K562 (cell line): Measurements from ENCODE around the gene TIMM17B. TPM values are rescaled to one million over a fixed set of nuclear protein-coding genes. Genes with fewer than 3 reads are reported as not detected.

Experiments
- ATAC-seq: fragments of 200-7000 bp; cut with Tn5 transposase; 3 replicates; pipeline ENCODE4 v1.9.1; 2020; ENCODE audit warnings: moderate library complexity
- BruUV-seq: library from RNA; stranded (reverse); fragments of 400-500 nt; replicated peaks from 2 replicates; lab custom pipeline; 2021; lab: Mats Ljungman, UMichigan
- CTCF ChIA-PET: fragments of 300-600 bp; formaldehyde crosslinking; extraction: SDS; loops from one replicate; lab custom pipeline; 2021; ENCODE audit warnings: low intra/inter-chr PET ratio; lab: Yijun Ruan, JAX
- POLR2A ChIA-PET: fragments of 300-600, 350-650 bp; sonication (Branson Sonifier 250); formaldehyde crosslinking; extraction: SDS; loops from one replicate; lab custom pipeline; 2021; ENCODE audit warnings: antibody characterized with exemption, inconsistent platforms; lab: Yijun Ruan, JAX
- DNase-seq, 4 experiments: peaks; one replicate each; pipeline versions ENCODE4 v3.0.0 to v3.0.0-alpha.2; 2011 to 2018; ENCODE audit warnings: low spot score in 3 of 4, mixed read lengths in 3 of 4; ENCODE audit errors: extremely low read depth in 1 of 4
- FAIRE-seq: peaks from 2 replicates; lab custom pipeline; 2011; peaks lifted over from hg19 to GRCh38; lab: Jason Lieb, UNC
- H2AFZ ChIP-seq: 2 replicates; pipeline ENCODE4 v1.6.0; 2011; ENCODE audit warnings: low read depth, low read length, control low read depth, inconsistent platforms
- H3K27ac ChIP-seq: fragments of 200-600 bp; 3 replicates; pipeline ENCODE4 v1.8.0; 2011; ENCODE audit warnings: low read depth, mild to moderate bottlenecking, control low read depth, inconsistent platforms, low read length, moderate library complexity, mixed read lengths; ENCODE audit errors: extremely low read depth
- H3K27me3 ChIP-seq, 2 experiments: fragments of 300-600 bp in 1 of 2; 2 replicates in 1 of 2; 3 replicates in 1 of 2; pipeline versions ENCODE4 v1.6.0 to v1.8.0; 2011; ENCODE audit warnings: inconsistent platforms in 2 of 2, low read length in 2 of 2, mild to moderate bottlenecking in 1 of 2, mixed read lengths in 1 of 2, moderate library complexity in 1 of 2; ENCODE audit not compliant: control insufficient read depth in 2 of 2, insufficient read depth in 2 of 2
- H3K36me3 ChIP-seq: fragments of 300-600 bp; 3 replicates; pipeline ENCODE4 v1.8.0; 2011; ENCODE audit warnings: mild to moderate bottlenecking, low read length, inconsistent platforms; ENCODE audit not compliant: control insufficient read depth, insufficient read depth
- H3K4me1 ChIP-seq, 2 experiments: fragments of 200-600 bp in 1 of 2; replicated peaks in 1 of 2; 2 replicates in 1 of 2; 3 replicates in 1 of 2; pipeline versions ENCODE4 v1.5.1 to v1.8.0; 2011; ENCODE audit warnings: inconsistent platforms in 2 of 2, low read length in 2 of 2, mild to moderate bottlenecking in 1 of 2, mixed read lengths in 1 of 2, moderate library complexity in 1 of 2; ENCODE audit not compliant: control insufficient read depth in 2 of 2, insufficient read depth in 2 of 2
- H3K4me2 ChIP-seq: 2 replicates; pipeline ENCODE4 v1.6.1; 2011; ENCODE audit warnings: low read length, control low read depth, inconsistent platforms, mixed read lengths; ENCODE audit not compliant: insufficient read depth
- H3K4me3 ChIP-seq: fragments of 200-600 bp; sonication (generic), shearing (Covaris generic); 2 replicates; pipeline ENCODE4 v1.5.1; 2016; ENCODE audit warnings: control low read depth, inconsistent platforms
- H3K79me2 ChIP-seq: fragments of 200-600 bp; 3 replicates; pipeline ENCODE4 v1.8.0; 2011; ENCODE audit warnings: low read length, inconsistent platforms; ENCODE audit not compliant: control insufficient read depth, insufficient read depth
- H3K9ac ChIP-seq, 2 experiments: 2 replicates each; pipeline versions ENCODE4 v1.6.0 to v1.6.1; 2011; ENCODE audit warnings: low read depth in 2 of 2, low read length in 2 of 2, control low read depth in 1 of 2, inconsistent platforms in 1 of 2, mild to moderate bottlenecking in 1 of 2, mixed read lengths in 1 of 2; ENCODE audit not compliant: insufficient read depth in 1 of 2
- H3K9me1 ChIP-seq: one replicate; pipeline ENCODE4 v1.6.0; 2011; ENCODE audit warnings: inconsistent platforms, mild to moderate bottlenecking, low read length, moderate library complexity; ENCODE audit not compliant: control insufficient read depth, insufficient read depth
- H3K9me3 ChIP-seq: replicated peaks from 2 replicates; pipeline ENCODE4 v1.5.1; 2011; ENCODE audit warnings: low read depth, low read length, inconsistent platforms; ENCODE audit not compliant: control insufficient read depth, insufficient read depth
- H4K20me1 ChIP-seq: replicated peaks from 2 replicates; pipeline ENCODE4 v1.6.1; 2011; ENCODE audit warnings: low read length, inconsistent platforms, mixed read lengths; ENCODE audit not compliant: control insufficient read depth, insufficient read depth
- CCAR2 ChIP-seq: fragments of 200-400 bp; formaldehyde crosslinking; IDR thresholded peaks from 2 replicates; pipeline ENCODE4 v1.6.1; 2017; ENCODE audit warnings: mild to moderate bottlenecking, low read depth, low read length
- ETV1 ChIP-seq: fragments of 450-650 bp; conservative IDR thresholded peaks from 2 replicates; pipeline ENCODE4 v1.6.1; 2016; ENCODE audit warnings: missing genetic modification characterization, control low read depth, low read depth, missing compliant biosample characterization
- POLR2G ChIP-seq: fragments of 200-400 bp; formaldehyde crosslinking; IDR thresholded peaks from 2 replicates; pipeline ENCODE4 v1.6.1; 2017; ENCODE audit warnings: low read depth, mild to moderate bottlenecking, antibody characterized with exemption, low read length, moderate library complexity
- RBFOX2 ChIP-seq: fragments of 200-400 bp; formaldehyde crosslinking; IDR thresholded peaks from 2 replicates; pipeline ENCODE4 v1.6.1; 2017; ENCODE audit warnings: low read depth, mild to moderate bottlenecking, low read length, moderate library complexity
- SMARCA4 ChIP-seq: fragments of 450-650 bp; IDR thresholded peaks from 2 replicates; pipeline ENCODE4 v1.6.1; 2016
- TAF9B ChIP-seq: fragments of 450-650 bp; IDR thresholded peaks from 2 replicates; pipeline ENCODE4 v1.6.1; 2018; ENCODE audit warnings: mild to moderate bottlenecking; ENCODE audit not compliant: partially characterized antibody
- TCF7L2 ChIP-seq: fragments of 150-350 bp; IDR thresholded peaks from 2 replicates; pipeline ENCODE4 v1.6.1; 2016; ENCODE audit warnings: low read depth, mild to moderate bottlenecking, low read length, moderate library complexity
- THRAP3 ChIP-seq: fragments of 450-650 bp; IDR thresholded peaks from 2 replicates; pipeline ENCODE4 v1.6.1; 2016; ENCODE audit warnings: mild to moderate bottlenecking, inconsistent platforms, borderline replicate concordance
- WGBS: fragments of 100-300 bp; shearing (Covaris generic); methylation state at CpG from one replicate; pipeline ENCODE4 v1.1.6; 2016; ENCODE audit warnings: low coverage, mixed read lengths; ENCODE audit not compliant: insufficient coverage; ENCODE audit errors: missing lambda C conversion rate; 5-methylcytosine and 5-hydroxymethylcytosine counted together
- in situ Hi-C: fragments of 300-500 bp; cut with MboI; formaldehyde crosslinking; loops from 4 replicates; pipeline ENCODE4 v1.15.0; 2018; ENCODE audit warnings: inconsistent platforms, mixed read lengths
- intact Hi-C: fragments of 100-400 bp; cut with micrococcal nuclease; formaldehyde crosslinking; loops from 2 replicates; pipeline ENCODE4 v1.14.2; 2022
- polyA plus RNA-seq, 8 experiments: library from polyadenylated mRNA; depleted of rRNA in 4 of 8; stranded (reverse) in 5 of 8; unstranded in 3 of 8; fragments of >200 nt; fragmentation: Nextera tagmentation in 2 of 8; fragmentation: Illumina TruSeq in 1 of 8; extraction: Ambion mirVana in 2 of 8; extraction: Trizol in 1 of 8; gene quantifications; 2 replicates each; pipeline versions ENCODE4 v1.2.1 to v1.2.3, GENCODE V29; 2011 to 2014; ENCODE audit warnings: inconsistent platforms in 1 of 8, missing spikeins in 1 of 8
- total RNA-seq, 7 experiments: library from RNA; depleted of rRNA in 6 of 7; stranded (reverse); fragments of >200 nt in 6 of 7; fragmentation: Illumina TruSeq in 2 of 7; extraction: Trizol in 2 of 7; gene quantifications; 2 replicates each; pipeline versions ENCODE4 v1.2.1 to v1.2.3, GENCODE V29; 2011 to 2021; ENCODE audit warnings: low replicate concordance in 1 of 7
- TF ChIP-seq, protein P1 (sequence below): IDR thresholded peaks from 3 replicates; pipeline ENCODE4 v1.6.1; 2011; ENCODE audit warnings: borderline replicate concordance, mild to moderate bottlenecking, moderate library complexity; ENCODE audit not compliant: insufficient read length; ENCODE audit errors: extremely low read depth
- TF ChIP-seq, protein P2 (sequence below): sonication (generic); formaldehyde crosslinking; IDR thresholded peaks from 2 replicates; pipeline ENCODE4 v1.5.0; 2020; ENCODE audit warnings: missing genetic modification reagents
- TF ChIP-seq, protein P3 (sequence below): sonication (generic); formaldehyde crosslinking; IDR thresholded peaks from 2 replicates; pipeline ENCODE4 v1.8.1; 2023; ENCODE audit warnings: mild to moderate bottlenecking, missing genetic modification reagents

The TIMM17B gene
- total and polyA plus RNA-seq, 9 of the 15 experiments (the other 6 are each of a cell fraction or from before 2014, with no cell fraction given) = 9.9 to 184 (median 115) TPM

DNA sequence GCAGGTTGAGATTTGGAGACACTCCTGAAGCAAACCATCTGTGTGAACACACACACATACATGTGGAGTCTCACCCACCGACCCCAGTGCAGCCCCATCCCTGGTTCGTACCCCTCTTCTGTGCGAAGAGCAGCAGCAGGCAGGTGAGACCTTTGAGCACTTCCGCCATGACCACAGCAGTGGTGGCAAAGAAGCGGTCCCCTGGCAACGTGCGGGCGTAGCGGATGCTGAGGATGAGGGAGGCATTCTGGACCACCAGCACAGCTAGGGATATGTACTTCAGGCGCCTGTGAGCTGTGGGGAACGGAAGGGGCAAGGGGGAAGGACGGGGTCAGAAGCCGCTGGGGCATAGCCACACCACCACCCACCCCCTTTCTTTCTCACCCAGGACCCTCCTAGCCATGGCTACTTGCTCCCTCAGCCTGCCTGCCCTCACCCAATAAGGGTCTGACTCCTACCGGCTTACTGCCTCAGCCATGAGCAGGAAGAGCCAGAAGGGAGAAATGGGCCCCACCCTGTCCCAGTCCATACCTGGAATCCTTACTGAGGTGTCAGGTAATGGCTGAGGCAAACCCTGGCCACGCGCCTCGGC, 12.2 kb upstream of the TIMM17B start:
- Histone ChIP-seq H3K36me3 (peaks cover 64% of the 10 kb centered on the region; the same call in 2 of the 3 replicates), H3K9ac (peak overlapping the region; percentile 65 to 85; a peak in 3 of 4 replicates), H3K79me2 (peaks cover 33% of the 10 kb centered on the region), H2AFZ (no peak overlapping the region), H3K27me3 (no peaks in the 10 kb centered on the region), H3K9me3 (no peaks in the 10 kb centered on the region), H3K9me1 (no peaks in the 10 kb centered on the region), H3K4me3 (peak overlapping the region; percentile 92; the same call in 1 of the 2 replicates), H3K4me1 (peaks cover 31% of the 10 kb centered on the region in 2 experiments), H3K4me2 (peak overlapping the region; percentile 100; the same call in 1 of the 2 replicates), H3K27ac (no peak overlapping the region), H4K20me1 (peaks cover 16% of the 10 kb centered on the region)
- intact Hi-C loops (loop anchor here (5.0 to 10.0 kb wide), 2 partner anchors 147 to 275 kb away; partner anchors contain the start of gene GLOD5), in situ Hi-C loops (no loop called here)
- ChIA-PET CTCF (no interaction called here), POLR2A (interaction anchor here (0.9 to 3.1 kb wide), 2 partner anchors 12 kb away, joined by 3 to 13 read pairs; partner anchors contain the start of genes PQBP1 and TIMM17B)
- BruUV-seq = no TSS peak
- ATAC-seq (no peak), DNase-seq (no peak), FAIRE-seq (no peak)
- TF ChIP-seq, protein P1, sequence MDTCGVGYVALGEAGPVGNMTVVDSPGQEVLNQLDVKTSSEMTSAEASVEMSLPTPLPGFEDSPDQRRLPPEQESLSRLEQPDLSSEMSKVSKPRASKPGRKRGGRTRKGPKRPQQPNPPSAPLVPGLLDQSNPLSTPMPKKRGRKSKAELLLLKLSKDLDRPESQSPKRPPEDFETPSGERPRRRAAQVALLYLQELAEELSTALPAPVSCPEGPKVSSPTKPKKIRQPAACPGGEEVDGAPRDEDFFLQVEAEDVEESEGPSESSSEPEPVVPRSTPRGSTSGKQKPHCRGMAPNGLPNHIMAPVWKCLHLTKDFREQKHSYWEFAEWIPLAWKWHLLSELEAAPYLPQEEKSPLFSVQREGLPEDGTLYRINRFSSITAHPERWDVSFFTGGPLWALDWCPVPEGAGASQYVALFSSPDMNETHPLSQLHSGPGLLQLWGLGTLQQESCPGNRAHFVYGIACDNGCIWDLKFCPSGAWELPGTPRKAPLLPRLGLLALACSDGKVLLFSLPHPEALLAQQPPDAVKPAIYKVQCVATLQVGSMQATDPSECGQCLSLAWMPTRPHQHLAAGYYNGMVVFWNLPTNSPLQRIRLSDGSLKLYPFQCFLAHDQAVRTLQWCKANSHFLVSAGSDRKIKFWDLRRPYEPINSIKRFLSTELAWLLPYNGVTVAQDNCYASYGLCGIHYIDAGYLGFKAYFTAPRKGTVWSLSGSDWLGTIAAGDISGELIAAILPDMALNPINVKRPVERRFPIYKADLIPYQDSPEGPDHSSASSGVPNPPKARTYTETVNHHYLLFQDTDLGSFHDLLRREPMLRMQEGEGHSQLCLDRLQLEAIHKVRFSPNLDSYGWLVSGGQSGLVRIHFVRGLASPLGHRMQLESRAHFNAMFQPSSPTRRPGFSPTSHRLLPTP = no peak
- no peak for TF ChIP-seq ETV1 (tag)
- TF ChIP-seq RBFOX2 = peak; percentile 42; the same call in 1 of the 2 replicates
- no peak for TF ChIP-seq CCAR2
- TF ChIP-seq SMARCA4 = no peak
- no peak for TF ChIP-seq TCF7L2
- TF ChIP-seq POLR2G = peak; percentile 58
- no peak for TF ChIP-seq THRAP3
- TF ChIP-seq, protein P2, sequence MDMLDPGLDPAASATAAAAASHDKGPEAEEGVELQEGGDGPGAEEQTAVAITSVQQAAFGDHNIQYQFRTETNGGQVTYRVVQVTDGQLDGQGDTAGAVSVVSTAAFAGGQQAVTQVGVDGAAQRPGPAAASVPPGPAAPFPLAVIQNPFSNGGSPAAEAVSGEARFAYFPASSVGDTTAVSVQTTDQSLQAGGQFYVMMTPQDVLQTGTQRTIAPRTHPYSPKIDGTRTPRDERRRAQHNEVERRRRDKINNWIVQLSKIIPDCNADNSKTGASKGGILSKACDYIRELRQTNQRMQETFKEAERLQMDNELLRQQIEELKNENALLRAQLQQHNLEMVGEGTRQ (CRISPR knock-in tag) = no peak
- TF ChIP-seq, protein P3, sequence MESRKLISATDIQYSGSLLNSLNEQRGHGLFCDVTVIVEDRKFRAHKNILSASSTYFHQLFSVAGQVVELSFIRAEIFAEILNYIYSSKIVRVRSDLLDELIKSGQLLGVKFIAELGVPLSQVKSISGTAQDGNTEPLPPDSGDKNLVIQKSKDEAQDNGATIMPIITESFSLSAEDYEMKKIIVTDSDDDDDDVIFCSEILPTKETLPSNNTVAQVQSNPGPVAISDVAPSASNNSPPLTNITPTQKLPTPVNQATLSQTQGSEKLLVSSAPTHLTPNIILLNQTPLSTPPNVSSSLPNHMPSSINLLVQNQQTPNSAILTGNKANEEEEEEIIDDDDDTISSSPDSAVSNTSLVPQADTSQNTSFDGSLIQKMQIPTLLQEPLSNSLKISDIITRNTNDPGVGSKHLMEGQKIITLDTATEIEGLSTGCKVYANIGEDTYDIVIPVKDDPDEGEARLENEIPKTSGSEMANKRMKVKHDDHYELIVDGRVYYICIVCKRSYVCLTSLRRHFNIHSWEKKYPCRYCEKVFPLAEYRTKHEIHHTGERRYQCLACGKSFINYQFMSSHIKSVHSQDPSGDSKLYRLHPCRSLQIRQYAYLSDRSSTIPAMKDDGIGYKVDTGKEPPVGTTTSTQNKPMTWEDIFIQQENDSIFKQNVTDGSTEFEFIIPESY (CRISPR knock-in tag) = 0 out of 2 replicates have a peak, but pooled peaks have one; percentile 17
- TF ChIP-seq TAF9B = no peak
- WGBS = 77% methylated on average over 6 of the region's 17 CpGs
